ENCODE measurements around the gene KIF23. TPM values are rescaled to one million over a fixed set of nuclear protein-coding genes. Genes with fewer than 3 reads are reported as not detected.

The KIF23 gene
- polyA plus RNA-seq, 4 donors, result 1.1 to 14.0 (median 6.7) TPM

GRCh38 chr15:69412701-69413100 lies 1.4 kb upstream of the KIF23 start:
- DNase-seq (no peak), FAIRE-seq (no peak)
- 56 to 81% (median 64%) methylated on average over 1 of the region's 1 CpG for WGBS, 3 donors
- no peaks in the 10 kb centered on the region for H3K9me3 ChIP-seq (ENCODE audit: control insufficient read depth in 2 of 2, insufficient read depth in 1 of 2, low read depth in 1 of 2, low read length in 1 of 2)
- H3K36me3 ChIP-seq (ENCODE audit: control insufficient read depth in 3 of 3, insufficient read depth in 2 of 3, low read depth in 1 of 3, low read length in 3 of 3), result no peaks in the 10 kb centered on the region
- no peak overlapping the region for H3K4me3 ChIP-seq (ENCODE audit: low read depth in 1 of 3, low read length in 3 of 3)
- no peaks in the 10 kb centered on the region for H3K27me3 ChIP-seq (ENCODE audit: control insufficient read depth in 3 of 3, insufficient read depth in 3 of 3, low read length in 3 of 3)
- no peaks in the 10 kb centered on the region for H3K4me1 ChIP-seq (ENCODE audit: control insufficient read depth in 3 of 3, insufficient read depth in 2 of 3, low read depth in 1 of 3, low read length in 2 of 3)
- no peak overlapping the region for H3K27ac ChIP-seq (ENCODE audit: low read depth in 1 of 3, low read length in 2 of 3)

- 0 to 1% (median 0%) methylated on average over 28 to 29 of the region's 29 CpGs for WGBS, 3 donors
- H3K27ac ChIP-seq (ENCODE audit: low read depth in 1 of 3, low read length in 2 of 3), result peak overlapping the region in 2 of 3 donors; percentile 56 to 71
- FAIRE-seq, result no peak
These were observed 585 bp downstream of the KIF23 start for GRCh38 chr15:69414701-69415167.

GRCh38 chr15:69415381-69415780 lies 1.2 kb downstream of the KIF23 start:
- H3K4me3 ChIP-seq (ENCODE audit: low read depth in 1 of 3, low read length in 3 of 3), result no peak overlapping the region
- no peak for FAIRE-seq
- H3K27me3 ChIP-seq (ENCODE audit: control insufficient read depth in 3 of 3, insufficient read depth in 3 of 3, low read length in 3 of 3), result no peaks in the 10 kb centered on the region
- H3K9me3 ChIP-seq (ENCODE audit: control insufficient read depth in 2 of 2, insufficient read depth in 1 of 2, low read depth in 1 of 2, low read length in 1 of 2), result no peaks in the 10 kb centered on the region
- 70 to 84% (median 81%) methylated on average over 3 of the region's 3 CpGs for WGBS, 3 donors
- DNase-seq, result no peak
- no peaks in the 10 kb centered on the region for H3K4me1 ChIP-seq (ENCODE audit: control insufficient read depth in 3 of 3, insufficient read depth in 2 of 3, low read depth in 1 of 3, low read length in 2 of 3)
- peak overlapping the region in 1 of 3 donors; percentile 5 for H3K27ac ChIP-seq (ENCODE audit: low read depth in 1 of 3, low read length in 2 of 3)
- H3K36me3 ChIP-seq (ENCODE audit: control insufficient read depth in 3 of 3, insufficient read depth in 2 of 3, low read depth in 1 of 3, low read length in 3 of 3), result no peaks in the 10 kb centered on the region

More at GRCh38 chr15:69414701-69415167, 585 bp downstream of the KIF23 start:
- peak; percentile 15 to 55 for DNase-seq
- Histone ChIP-seq H3K27me3 (ENCODE audit: control insufficient read depth in 3 of 3, insufficient read depth in 3 of 3, low read length in 3 of 3) (no peaks in the 10 kb centered on the region), H3K4me3 (ENCODE audit: low read depth in 1 of 3, low read length in 3 of 3) (peak overlapping the region; percentile 58 to 77 (median 75)), H3K4me1 (ENCODE audit: control insufficient read depth in 3 of 3, insufficient read depth in 2 of 3, low read depth in 1 of 3, low read length in 2 of 3) (no peaks in the 10 kb centered on the region), H3K9me3 (ENCODE audit: control insufficient read depth in 2 of 2, insufficient read depth in 1 of 2, low read depth in 1 of 2, low read length in 1 of 2) (no peaks in the 10 kb centered on the region), H3K36me3 (ENCODE audit: control insufficient read depth in 3 of 3, insufficient read depth in 2 of 3, low read depth in 1 of 3, low read length in 3 of 3) (no peaks in the 10 kb centered on the region)

- Histone ChIP-seq H3K4me1 (ENCODE audit: control insufficient read depth in 3 of 3, insufficient read depth in 2 of 3, low read depth in 1 of 3, low read length in 2 of 3) (no peaks in the 10 kb centered on the region), H3K9me3 (ENCODE audit: control insufficient read depth in 2 of 2, insufficient read depth in 1 of 2, low read depth in 1 of 2, low read length in 1 of 2) (no peaks in the 10 kb centered on the region), H3K27ac (ENCODE audit: low read depth in 1 of 3, low read length in 2 of 3) (no peak overlapping the region), H3K36me3 (ENCODE audit: control insufficient read depth in 3 of 3, insufficient read depth in 2 of 3, low read depth in 1 of 3, low read length in 3 of 3) (no peaks in the 10 kb centered on the region), H3K4me3 (ENCODE audit: low read depth in 1 of 3, low read length in 3 of 3) (no peak overlapping the region), H3K27me3 (ENCODE audit: control insufficient read depth in 3 of 3, insufficient read depth in 3 of 3, low read length in 3 of 3) (no peaks in the 10 kb centered on the region)
- no peak for FAIRE-seq
- DNase-seq, result no peak
These were observed 3.4 kb downstream of the KIF23 start for GRCh38 chr15:69417581-69417980.

GRCh38 chr15:69421498-69421897 lies 7.3 kb downstream of the KIF23 start:
- no peaks in the 10 kb centered on the region for H3K27me3 ChIP-seq (ENCODE audit: control insufficient read depth in 3 of 3, insufficient read depth in 3 of 3, low read length in 3 of 3)
- no peaks in the 10 kb centered on the region for H3K9me3 ChIP-seq (ENCODE audit: control insufficient read depth in 2 of 2, insufficient read depth in 1 of 2, low read depth in 1 of 2, low read length in 1 of 2)
- H3K4me1 ChIP-seq (ENCODE audit: control insufficient read depth in 3 of 3, insufficient read depth in 2 of 3, low read depth in 1 of 3, low read length in 2 of 3), result no peaks in the 10 kb centered on the region
- FAIRE-seq (no peak), DNase-seq (no peak)
- H3K4me3 ChIP-seq (ENCODE audit: low read depth in 1 of 3, low read length in 3 of 3), result no peak overlapping the region
- no peak overlapping the region for H3K27ac ChIP-seq (ENCODE audit: low read depth in 1 of 3, low read length in 2 of 3)
- H3K36me3 ChIP-seq (ENCODE audit: control insufficient read depth in 3 of 3, insufficient read depth in 2 of 3, low read depth in 1 of 3, low read length in 3 of 3), result peaks cover 0 to 5% (median 0%) of the 10 kb centered on the region in 3 donors

- FAIRE-seq, result no peak
- Histone ChIP-seq H3K27ac (ENCODE audit: low read depth in 1 of 3, low read length in 2 of 3) (no peak overlapping the region), H3K4me3 (ENCODE audit: low read depth in 1 of 3, low read length in 3 of 3) (no peak overlapping the region), H3K9me3 (ENCODE audit: control insufficient read depth in 2 of 2, insufficient read depth in 1 of 2, low read depth in 1 of 2, low read length in 1 of 2) (no peaks in the 10 kb centered on the region), H3K4me1 (ENCODE audit: control insufficient read depth in 3 of 3, insufficient read depth in 2 of 3, low read depth in 1 of 3, low read length in 2 of 3) (no peaks in the 10 kb centered on the region), H3K36me3 (ENCODE audit: control insufficient read depth in 3 of 3, insufficient read depth in 2 of 3, low read depth in 1 of 3, low read length in 3 of 3) (peaks cover 0 to 8% (median 0%) of the 10 kb centered on the region in 3 donors), H3K27me3 (ENCODE audit: control insufficient read depth in 3 of 3, insufficient read depth in 3 of 3, low read length in 3 of 3) (no peaks in the 10 kb centered on the region)
- 94 to 95% (median 94%) methylated on average over 4 of the region's 4 CpGs for WGBS, 3 donors
- no peak for DNase-seq
These were observed 8.3 kb downstream of the KIF23 start for GRCh38 chr15:69422336-69422895.

- H3K36me3 ChIP-seq (ENCODE audit: control insufficient read depth in 3 of 3, insufficient read depth in 2 of 3, low read depth in 1 of 3, low read length in 3 of 3), result peaks cover 0 to 12% (median 0%) of the 10 kb centered on the region in 3 donors
- H3K4me1 ChIP-seq (ENCODE audit: control insufficient read depth in 3 of 3, insufficient read depth in 2 of 3, low read depth in 1 of 3, low read length in 2 of 3), result no peaks in the 10 kb centered on the region
- no peak for FAIRE-seq
- 84 to 94% (median 89%) methylated on average over 2 of the region's 2 CpGs for WGBS, 3 donors
- no peaks in the 10 kb centered on the region for H3K9me3 ChIP-seq (ENCODE audit: control insufficient read depth in 2 of 2, insufficient read depth in 1 of 2, low read depth in 1 of 2, low read length in 1 of 2)
- no peak overlapping the region for H3K27ac ChIP-seq (ENCODE audit: low read depth in 1 of 3, low read length in 2 of 3)
- DNase-seq, result no peak
- H3K27me3 ChIP-seq (ENCODE audit: control insufficient read depth in 3 of 3, insufficient read depth in 3 of 3, low read length in 3 of 3), result no peaks in the 10 kb centered on the region
- no peak overlapping the region for H3K4me3 ChIP-seq (ENCODE audit: low read depth in 1 of 3, low read length in 3 of 3)
These were observed 9.9 kb downstream of the KIF23 start for GRCh38 chr15:69424001-69424400.

- H3K4me3 ChIP-seq (ENCODE audit: low read depth in 1 of 3, low read length in 3 of 3), result no peak overlapping the region
- H3K27ac ChIP-seq (ENCODE audit: low read depth in 1 of 3, low read length in 2 of 3), result no peak overlapping the region
- WGBS, 3 donors, result 86 to 94% (median 93%) methylated on average over 1 of the region's 1 CpG
- H3K36me3 ChIP-seq (ENCODE audit: control insufficient read depth in 3 of 3, insufficient read depth in 2 of 3, low read depth in 1 of 3, low read length in 3 of 3), result peaks cover 0 to 18% (median 0%) of the 10 kb centered on the region in 3 donors
- FAIRE-seq (no peak), DNase-seq (no peak)
- no peaks in the 10 kb centered on the region for H3K4me1 ChIP-seq (ENCODE audit: control insufficient read depth in 3 of 3, insufficient read depth in 2 of 3, low read depth in 1 of 3, low read length in 2 of 3)
- no peaks in the 10 kb centered on the region for H3K27me3 ChIP-seq (ENCODE audit: control insufficient read depth in 3 of 3, insufficient read depth in 3 of 3, low read length in 3 of 3)
- no peaks in the 10 kb centered on the region for H3K9me3 ChIP-seq (ENCODE audit: control insufficient read depth in 2 of 2, insufficient read depth in 1 of 2, low read depth in 1 of 2, low read length in 1 of 2)
These were observed 10.7 kb downstream of the KIF23 start for GRCh38 chr15:69424748-69425413.

Measured in small intestine (tissue), 7 donors.